HG02763 (cell line): Measurements from ENCODE around the gene ZDHHC21.

Experiments
- ATAC-seq: cut with Tn5 transposase; IDR thresholded peaks from one replicate; pipeline ENCODE4 v1.9.1; 2021; ENCODE audit warnings: mild to moderate bottlenecking, moderate library complexity; ENCODE audit not compliant: unreplicated experiment

ZDHHC21 gene

GRCh38 chr9:14618836-14619420, 74.3 kb downstream of the ZDHHC21 start:
- no peak for ATAC-seq

- peak; percentile 86 for ATAC-seq
Measured at GRCh38 chr9:14616188-14616982, 76.8 kb downstream of the ZDHHC21 start.

GRCh38 chr9:14608540-14608939, 84.7 kb downstream of the ZDHHC21 start:
- ATAC-seq = no peak

GRCh38 chr9:14597171-14597799, 95.9 kb downstream of the ZDHHC21 start:
- ATAC-seq = no peak

GRCh38 chr9:14593406-14593805, 99.8 kb downstream of the ZDHHC21 start:
- ATAC-seq = no peak

GRCh38 chr9:14591411-14591810, 101.8 kb downstream of the ZDHHC21 start:
- ATAC-seq = no peak

- ATAC-seq = peak; percentile 100
Measured at GRCh38 chr9:14585730-14586473, 107.3 kb downstream of the ZDHHC21 start.

- no peak for ATAC-seq
Measured at GRCh38 chr9:14584571-14584970, 108.7 kb downstream of the ZDHHC21 start.

GRCh38 chr9:14578030-14578429, 115.2 kb downstream of the ZDHHC21 start:
- no peak for ATAC-seq

- ATAC-seq = no peak
Measured at GRCh38 chr9:14574173-14574572, 119.1 kb downstream of the ZDHHC21 start.

- ATAC-seq = no peak
Measured at GRCh38 chr9:14573319-14573718, 119.9 kb downstream of the ZDHHC21 start.

- no peak for ATAC-seq
Measured at GRCh38 chr9:14565352-14566016, 127.7 kb downstream of the ZDHHC21 start.

GRCh38 chr9:14563902-14564624, 129.2 kb downstream of the ZDHHC21 start:
- ATAC-seq = no peak

- no peak for ATAC-seq
Measured at GRCh38 chr9:14561929-14562405, 131.3 kb downstream of the ZDHHC21 start.
